H1 (cell line): ENCODE measurements around the gene NPSR1. TPM values are rescaled to one million over a fixed set of nuclear protein-coding genes. Genes with fewer than 3 reads are reported as not detected.

Experiments used
- CTCF ChIA-PET: fragments of 300-600 bp; sonication (Branson Sonifier 250); formaldehyde crosslinking; loops from one replicate; lab custom pipeline; 2021; ENCODE audit not compliant: partially characterized antibody; lab: Charles Lee
- POLR2A ChIA-PET: fragments of 300-600 bp; sonication (Branson Sonifier 250); formaldehyde crosslinking; loops from one replicate; lab custom pipeline; 2021; ENCODE audit warnings: inconsistent platforms; ENCODE audit not compliant: partially characterized antibody; lab: Charles Lee
- DNase-seq, 2 experiments: peaks; one replicate each; pipeline versions ENCODE4 v3.0.0 to v3.0.0-alpha.2; 2010 to 2022; ENCODE audit warnings: low spot score in 2 of 2, low read depth in 1 of 2, mixed read lengths in 1 of 2
- FAIRE-seq: peaks from 2 replicates; lab custom pipeline; 2011; peaks lifted over from hg19 to GRCh38; lab: Jason Lieb, UNC
- H2AFZ ChIP-seq: 2 replicates; pipeline ENCODE4 v1.8.1; 2012; ENCODE audit warnings: low read length, inconsistent platforms
- H2AK5ac ChIP-seq: 2 replicates; pipeline ENCODE4 v1.6.1; 2013; ENCODE audit warnings: low read depth, low read length
- H2BK120ac ChIP-seq: replicated peaks from 2 replicates; pipeline ENCODE3; 2013; ENCODE audit warnings: low read depth, low read length, inconsistent platforms
- H2BK12ac ChIP-seq: 2 replicates; pipeline ENCODE4 v1.6.1; 2013; ENCODE audit warnings: low read depth, low read length
- H2BK15ac ChIP-seq: 2 replicates; pipeline ENCODE4 v1.6.1; 2013; ENCODE audit warnings: low read length
- H2BK20ac ChIP-seq: 2 replicates; pipeline ENCODE4 v1.6.1; 2013; ENCODE audit warnings: low read length
- H2BK5ac ChIP-seq: 2 replicates; pipeline ENCODE4 v1.6.1; 2013; ENCODE audit warnings: low read depth, low read length
- H3K14ac ChIP-seq: 2 replicates; pipeline ENCODE4 v1.6.1; 2013; ENCODE audit warnings: inconsistent platforms; ENCODE audit not compliant: insufficient read length
- H3K18ac ChIP-seq: 2 replicates; pipeline ENCODE4 v1.6.1; 2013; ENCODE audit warnings: low read length; ENCODE audit errors: extremely low read depth
- H3K23ac ChIP-seq: 2 replicates; pipeline ENCODE4 v1.6.1; 2013; ENCODE audit warnings: inconsistent platforms; ENCODE audit not compliant: insufficient read length
- H3K23me2 ChIP-seq: 2 replicates; pipeline ENCODE4 v1.6.1; 2013; ENCODE audit warnings: low read depth, low read length
- H3K27ac ChIP-seq: 2 replicates; pipeline ENCODE4 v1.6.1; 2011; ENCODE audit warnings: low read depth, low read length, inconsistent platforms
- H3K27me3 ChIP-seq, 4 experiments: replicated peaks in 1 of 4; 1 replicate in 1 of 4; 2 replicates in 3 of 4; pipeline versions ENCODE4 v1.6.1 to v1.8.1; 2011 to 2013; ENCODE audit warnings: low read length in 3 of 4, mild to moderate bottlenecking in 3 of 4, inconsistent platforms in 2 of 4, mixed read lengths in 2 of 4, moderate library complexity in 1 of 4; ENCODE audit not compliant: control insufficient read depth in 3 of 4, insufficient read depth in 3 of 4; ENCODE audit errors: extremely low read depth in 1 of 4
- H3K36me3 ChIP-seq, 4 experiments: 2 replicates each; pipeline versions ENCODE4 v1.6.1 to v1.8.1; 2011 to 2013; ENCODE audit warnings: mild to moderate bottlenecking in 4 of 4, low read length in 3 of 4, moderate library complexity in 2 of 4, control low read depth in 1 of 4, inconsistent platforms in 1 of 4; ENCODE audit not compliant: insufficient read depth in 4 of 4, control insufficient read depth in 2 of 4
- H3K4ac ChIP-seq: replicated peaks from 2 replicates; pipeline ENCODE3; 2013; ENCODE audit warnings: low read length, low read depth, mixed read lengths, inconsistent platforms; ENCODE audit not compliant: insufficient read length
- H3K4me1 ChIP-seq, 4 experiments: replicated peaks in 1 of 4; 1 replicate in 1 of 4; 2 replicates in 3 of 4; pipeline versions ENCODE4 v1.6.1 to v1.8.1; 2011 to 2013; ENCODE audit warnings: low read length in 3 of 4, inconsistent platforms in 2 of 4, mixed read lengths in 1 of 4; ENCODE audit not compliant: insufficient read depth in 4 of 4, control insufficient read depth in 3 of 4
- H3K4me2 ChIP-seq, 2 experiments: 2 replicates each; pipeline versions ENCODE4 v1.6.1 to v1.8.1; 2011 to 2013; ENCODE audit warnings: low read depth in 2 of 2, low read length in 2 of 2, control low read depth in 1 of 2, inconsistent platforms in 1 of 2, mild to moderate bottlenecking in 1 of 2; ENCODE audit not compliant: insufficient read depth in 1 of 2
- H3K4me3 ChIP-seq, 4 experiments: fragments of 200-600, 300-600 bp in 1 of 4; sonication (generic), shearing (Covaris generic), sonication (Bioruptor Twin) in 1 of 4; 2 replicates each; pipeline versions ENCODE4 v1.5.1 to v1.8.1; 2011 to 2016; ENCODE audit warnings: low read length in 4 of 4, low read depth in 3 of 4, control low read depth in 2 of 4, inconsistent platforms in 2 of 4, mild to moderate bottlenecking in 2 of 4, mixed read lengths in 1 of 4, moderate library complexity in 1 of 4; ENCODE audit not compliant: insufficient read depth in 2 of 4; ENCODE audit errors: extremely low read depth in 1 of 4
- H3K56ac ChIP-seq: replicated peaks from 2 replicates; pipeline ENCODE3; 2013; ENCODE audit warnings: low read depth, mild to moderate bottlenecking, mixed read lengths, low read length, inconsistent platforms; ENCODE audit not compliant: insufficient read length
- H3K79me1 ChIP-seq: 2 replicates; pipeline ENCODE4 v1.6.1; 2013; ENCODE audit warnings: low read depth, low read length, control low read depth
- H3K79me2 ChIP-seq, 2 experiments: 2 replicates each; pipeline versions ENCODE4 v1.6.1 to v1.8.1; 2012 to 2013; ENCODE audit warnings: low read length in 2 of 2, mild to moderate bottlenecking in 2 of 2, inconsistent platforms in 1 of 2; ENCODE audit not compliant: insufficient read depth in 2 of 2, control insufficient read depth in 1 of 2
- H3K9ac ChIP-seq, 4 experiments: replicated peaks in 1 of 4; 1 replicate in 1 of 4; 2 replicates in 3 of 4; pipeline versions ENCODE4 v1.6.1 to v1.8.1; 2011 to 2013; ENCODE audit warnings: low read depth in 3 of 4, low read length in 3 of 4, control low read depth in 2 of 4, mild to moderate bottlenecking in 2 of 4, moderate library complexity in 2 of 4, inconsistent platforms in 1 of 4; ENCODE audit errors: extremely low read depth in 1 of 4
- H3K9me3 ChIP-seq, 2 experiments: 2 replicates each; pipeline versions ENCODE4 v1.6.1 to v1.8.1; 2012 to 2013; ENCODE audit warnings: mild to moderate bottlenecking in 2 of 2, moderate library complexity in 2 of 2, control low read depth in 1 of 2, inconsistent platforms in 1 of 2, low read depth in 1 of 2, low read length in 1 of 2, mixed read lengths in 1 of 2; ENCODE audit not compliant: insufficient read depth in 2 of 2
- H4K20me1 ChIP-seq, 2 experiments: replicated peaks in 1 of 2; 2 replicates each; pipeline versions ENCODE3 to v1.8.1; 2011 to 2013; ENCODE audit warnings: inconsistent platforms in 2 of 2, low read length in 2 of 2, mild to moderate bottlenecking in 1 of 2; ENCODE audit not compliant: insufficient read depth in 2 of 2, control insufficient read depth in 1 of 2
- H4K5ac ChIP-seq: 2 replicates; pipeline ENCODE4 v1.6.1; 2013; ENCODE audit warnings: low read length, low read depth, mixed read lengths, inconsistent platforms; ENCODE audit not compliant: insufficient read length
- H4K8ac ChIP-seq: 2 replicates; pipeline ENCODE4 v1.8.0; 2013; ENCODE audit warnings: mild to moderate bottlenecking, moderate library complexity, low read length, inconsistent platforms; ENCODE audit not compliant: insufficient read depth; ENCODE audit errors: extremely low read depth
- H4K91ac ChIP-seq: replicated peaks from 2 replicates; pipeline ENCODE3; 2013; ENCODE audit warnings: low read length, mixed read lengths, inconsistent platforms; ENCODE audit not compliant: insufficient read length
- TEAD4 ChIP-seq: IDR thresholded peaks from 2 replicates; pipeline ENCODE4 v1.6.1; 2012; ENCODE audit warnings: low read depth, low read length, inconsistent platforms, mixed read lengths
- WGBS, 2 experiments: shearing (Covaris generic) in 1 of 2; methylation state at CpG; one replicate each; pipeline versions ENCODE4 v1.1.6 to v1.1.7; 2013 to 2015; ENCODE audit warnings: low lambda C conversion rate in 2 of 2, mixed read lengths in 2 of 2, inconsistent platforms in 1 of 2, low coverage in 1 of 2, missing lambda C conversion rate in 1 of 2; ENCODE audit not compliant: insufficient replicate concordance in 2 of 2, insufficient coverage in 1 of 2, insufficient read length in 1 of 2; ENCODE audit errors: extremely low coverage in 1 of 2, missing lambda C conversion rate in 1 of 2; 5-methylcytosine and 5-hydroxymethylcytosine counted together
- polyA plus RNA-seq, 7 experiments: library from polyadenylated mRNA; depleted of rRNA in 3 of 7; stranded (reverse) in 5 of 7; unstranded in 2 of 7; fragments of >200 nt in 5 of 7; fragments of 200-250 nt in 2 of 7; gene quantifications; 1 replicate in 5 of 7; 2 replicates in 1 of 7; 4 replicates in 1 of 7; pipeline versions ENCODE4 v1.2.1 to v1.2.3, GENCODE V29; 2011 to 2013; ENCODE audit warnings: missing spikeins in 2 of 7, mixed read lengths in 2 of 7
- total RNA-seq: library from RNA; stranded (reverse); fragmentation: NEBNext Ultra II Directional; extraction: Animal tissue kit (Norgen Biotek cat#: 25700); gene quantifications from 2 replicates; pipeline ENCODE4 v1.2.1, GENCODE V29; 2021
- TF ChIP-seq, protein P1 (sequence below): IDR thresholded peaks from 2 replicates; pipeline ENCODE4 v1.6.1; 2012; ENCODE audit warnings: low read length, inconsistent platforms

NPSR1 gene
- total and polyA plus RNA-seq, 2 of the 8 experiments (the other 6 are each of a cell fraction or from before 2014, with no cell fraction given): not detected

DNA sequence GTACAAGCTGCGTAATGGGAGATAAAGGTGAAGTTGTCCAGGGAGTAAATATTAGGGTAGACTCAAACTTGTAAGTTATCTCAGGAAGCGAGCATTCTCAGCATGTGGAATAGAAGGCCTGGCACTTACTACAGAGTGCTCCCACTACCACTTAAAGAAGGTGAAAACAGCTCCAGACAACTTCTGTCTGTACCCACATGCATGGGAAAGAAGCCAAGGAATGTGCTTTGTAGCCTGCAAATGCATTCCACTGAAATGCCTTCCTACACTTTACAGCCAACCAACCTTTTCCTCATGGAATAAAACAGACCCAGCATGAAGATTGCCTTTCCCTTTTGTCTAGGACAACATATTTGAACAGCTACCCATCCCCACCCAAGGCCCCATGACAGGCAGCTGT is 45.4 kb upstream of the NPSR1 start:
- Histone ChIP-seq H3K9me3 (peaks cover 0 to 2% of the 10 kb centered on the region in 2 experiments; a peak in 1 of 4 replicates), H3K27me3 (no peaks in the 10 kb centered on the region), H3K4me1 (no peaks in the 10 kb centered on the region), H3K18ac (no peak overlapping the region), H2BK5ac (no peak overlapping the region), H2AK5ac (no peak overlapping the region), H3K9ac (no peak overlapping the region), H2AFZ (no peak overlapping the region), H4K91ac (no peak overlapping the region), H3K79me1 (no peaks in the 10 kb centered on the region), H3K27ac (no peak overlapping the region), H4K5ac (no peak overlapping the region), H3K4me3 (no peak overlapping the region), H3K56ac (no peak overlapping the region), H4K8ac (no peak overlapping the region), H3K79me2 (no peaks in the 10 kb centered on the region), H3K36me3 (no peaks in the 10 kb centered on the region), H3K4me2 (0 out of 4 replicates have a peak overlapping the region, but pooled peaks of 1 of the 2 experiments have one; percentile 6), H2BK120ac (no peak overlapping the region), H3K14ac (no peak overlapping the region), H2BK20ac (no peak overlapping the region), H3K23me2 (no peaks in the 10 kb centered on the region), H3K23ac (no peak overlapping the region), H2BK12ac (no peak overlapping the region), H2BK15ac (no peak overlapping the region), H3K4ac (no peak overlapping the region), H4K20me1 (no peaks in the 10 kb centered on the region)
- FAIRE-seq: peak; percentile 19
- no peak for DNase-seq
- WGBS, 2 experiments: 93% methylated on average over 2 of the region's 2 CpGs; no CpG with 5 or more reads in 1 of the 2 experiments
- ChIA-PET CTCF (interaction anchor here (1.3 kb wide), 1 partner anchor 63 kb away, joined by 5 read pairs; no protein-coding TSS in a partner anchor), POLR2A (interaction anchor here (0.6 kb wide), 1 partner anchor 139 kb away, joined by 4 read pairs; no protein-coding TSS in a partner anchor)
- TF ChIP-seq, protein P1, sequence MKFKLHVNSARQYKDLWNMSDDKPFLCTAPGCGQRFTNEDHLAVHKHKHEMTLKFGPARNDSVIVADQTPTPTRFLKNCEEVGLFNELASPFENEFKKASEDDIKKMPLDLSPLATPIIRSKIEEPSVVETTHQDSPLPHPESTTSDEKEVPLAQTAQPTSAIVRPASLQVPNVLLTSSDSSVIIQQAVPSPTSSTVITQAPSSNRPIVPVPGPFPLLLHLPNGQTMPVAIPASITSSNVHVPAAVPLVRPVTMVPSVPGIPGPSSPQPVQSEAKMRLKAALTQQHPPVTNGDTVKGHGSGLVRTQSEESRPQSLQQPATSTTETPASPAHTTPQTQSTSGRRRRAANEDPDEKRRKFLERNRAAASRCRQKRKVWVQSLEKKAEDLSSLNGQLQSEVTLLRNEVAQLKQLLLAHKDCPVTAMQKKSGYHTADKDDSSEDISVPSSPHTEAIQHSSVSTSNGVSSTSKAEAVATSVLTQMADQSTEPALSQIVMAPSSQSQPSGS: no peak
- TF ChIP-seq TEAD4: peak; percentile 53; the same call in 1 of the 2 replicates
